Muscle of leg (tissue), 11 donors: ENCODE measurements around the gene SKIL. TPM values are rescaled to one million over a fixed set of nuclear protein-coding genes. Genes with fewer than 3 reads are reported as not detected.

Source experiments
- DNase-seq: peaks from one replicate; pipeline ENCODE4 v3.0.0; 2013
- H3K27ac ChIP-seq: one replicate; pipeline ENCODE4 v1.5.1; 2013; ENCODE audit warnings: mild to moderate bottlenecking, low read length, control low read depth
- H3K27me3 ChIP-seq: one replicate; pipeline ENCODE4 v1.6.1; 2013; ENCODE audit warnings: low read length; ENCODE audit not compliant: control insufficient read depth, insufficient read depth
- H3K36me3 ChIP-seq: one replicate; pipeline ENCODE4 v1.6.1; 2013; ENCODE audit warnings: low read length; ENCODE audit not compliant: control insufficient read depth, insufficient read depth
- H3K4me1 ChIP-seq: one replicate; pipeline ENCODE4 v1.6.1; 2013; ENCODE audit warnings: low read length; ENCODE audit not compliant: control insufficient read depth, insufficient read depth
- H3K4me3 ChIP-seq: one replicate; pipeline ENCODE4 v1.5.1; 2013; ENCODE audit warnings: low read length, control low read depth
- H3K9me3 ChIP-seq: replicated peaks from 2 replicates; pipeline ENCODE4 v1.6.1; 2013; ENCODE audit warnings: low read depth, low read length; ENCODE audit not compliant: control insufficient read depth
- WGBS: methylation state at CpG from one replicate; pipeline ENCODE4 v1.1.5; 2013; ENCODE audit warnings: missing lambda C conversion rate; ENCODE audit not compliant: insufficient coverage; 5-methylcytosine and 5-hydroxymethylcytosine counted together
- polyA plus RNA-seq, 8 donors: library from polyadenylated mRNA; unstranded; fragments of 120-200 nt; gene quantifications; one replicate each; pipeline versions ENCODE4 v1.2.1 to v1.2.3, GENCODE V29; 2013; ENCODE audit warnings: inconsistent platforms in 1 of 8, low replicate concordance in 1 of 8; ENCODE audit not compliant: insufficient read length in 8 of 8, insufficient read depth in 1 of 8
- total RNA-seq: library from RNA; stranded (reverse); fragments of 120-200 nt; gene quantifications from one replicate; pipeline ENCODE4 v1.2.4, GENCODE V29; 2013

Gene SKIL
- total and polyA plus RNA-seq, 9 donors = 15.3 to 41.6 (median 20.9) TPM

- WGBS = 100% methylated on average over 3 of the region's 12 CpGs
- no peak for DNase-seq
Observed at GRCh38 chr3:170346481-170347392, 10.8 kb upstream of the SKIL start.

GRCh38 chr3:170350515-170351413 is 6.8 kb upstream of the SKIL start:
- no peak overlapping the region for H3K27ac ChIP-seq
- peak; percentile 62 for DNase-seq

More at GRCh38 chr3:170346481-170347392, 10.8 kb upstream of the SKIL start:
- Histone ChIP-seq H3K9me3 (no peaks in the 10 kb centered on the region), H3K4me3 (no peak overlapping the region), H3K27me3 (no peaks in the 10 kb centered on the region), H3K27ac (no peak overlapping the region), H3K4me1 (peaks cover 2% of the 10 kb centered on the region), H3K36me3 (no peaks in the 10 kb centered on the region)

GRCh38 chr3:170352936-170353335 is 4.6 kb upstream of the SKIL start:
- no peaks in the 10 kb centered on the region for H3K27me3 ChIP-seq
- H3K4me1 ChIP-seq = peaks cover 15% of the 10 kb centered on the region
- no peak for DNase-seq
- H3K27ac ChIP-seq = no peak overlapping the region
- WGBS = 80% methylated on average over 2 of the region's 7 CpGs
- H3K9me3 ChIP-seq = no peaks in the 10 kb centered on the region
- no peaks in the 10 kb centered on the region for H3K36me3 ChIP-seq
- H3K4me3 ChIP-seq = no peak overlapping the region

More at GRCh38 chr3:170350515-170351413, 6.8 kb upstream of the SKIL start:
- H3K4me3 ChIP-seq = no peak overlapping the region
- H3K27me3 ChIP-seq = no peaks in the 10 kb centered on the region
- 55% methylated on average over 6 of the region's 8 CpGs for WGBS
- no peaks in the 10 kb centered on the region for H3K36me3 ChIP-seq
- peaks cover 8% of the 10 kb centered on the region for H3K4me1 ChIP-seq
- no peaks in the 10 kb centered on the region for H3K9me3 ChIP-seq

- no peaks in the 10 kb centered on the region for H3K27me3 ChIP-seq
- no peaks in the 10 kb centered on the region for H3K9me3 ChIP-seq
- no peak for DNase-seq
- H3K4me1 ChIP-seq = peaks cover 15% of the 10 kb centered on the region
- H3K4me3 ChIP-seq = no peak overlapping the region
- no peak overlapping the region for H3K27ac ChIP-seq
- H3K36me3 ChIP-seq = no peaks in the 10 kb centered on the region
Observed at GRCh38 chr3:170353485-170353884, 4.0 kb upstream of the SKIL start.

- no peak for DNase-seq
- no peak overlapping the region for H3K4me3 ChIP-seq
- WGBS = no CpG with 5 or more reads among the region's 4 CpGs
- no peaks in the 10 kb centered on the region for H3K36me3 ChIP-seq
- no peaks in the 10 kb centered on the region for H3K9me3 ChIP-seq
- H3K27me3 ChIP-seq = no peaks in the 10 kb centered on the region
- H3K27ac ChIP-seq = no peak overlapping the region
- H3K4me1 ChIP-seq = peaks cover 15% of the 10 kb centered on the region
Observed at GRCh38 chr3:170354760-170355159, 2.8 kb upstream of the SKIL start.

- WGBS = under 1% methylated on average over 10 of the region's 22 CpGs
Observed at GRCh38 chr3:170355738-170356595, 1.5 kb upstream of the SKIL start.

GRCh38 chr3:170356596-170357175 is 829 bp upstream of the SKIL start:
- Histone ChIP-seq H3K9me3 (no peaks in the 10 kb centered on the region), H3K27me3 (no peaks in the 10 kb centered on the region), H3K27ac (peak overlapping the region; percentile 99), H3K4me1 (peaks cover 18% of the 10 kb centered on the region), H3K36me3 (peaks cover 10% of the 10 kb centered on the region), H3K4me3 (peak overlapping the region; percentile 52)
- peak; percentile 94 for DNase-seq
- under 1% methylated on average over 50 of the region's 60 CpGs for WGBS

More at GRCh38 chr3:170355738-170356595, 1.5 kb upstream of the SKIL start:
- H3K4me3 ChIP-seq = peak overlapping the region; percentile 52
- H3K36me3 ChIP-seq = peaks cover 8% of the 10 kb centered on the region
- no peaks in the 10 kb centered on the region for H3K27me3 ChIP-seq
- H3K9me3 ChIP-seq = no peaks in the 10 kb centered on the region
- DNase-seq = peak; percentile 91
- peaks cover 17% of the 10 kb centered on the region for H3K4me1 ChIP-seq
- peak overlapping the region; percentile 99 for H3K27ac ChIP-seq

- peaks cover 10% of the 10 kb centered on the region for H3K36me3 ChIP-seq
- H3K4me3 ChIP-seq = peak overlapping the region; percentile 89
- peaks cover 19% of the 10 kb centered on the region for H3K4me1 ChIP-seq
- WGBS = 0% methylated on average over 19 of the region's 44 CpGs
- H3K27ac ChIP-seq = peak overlapping the region; percentile 97
- no peaks in the 10 kb centered on the region for H3K27me3 ChIP-seq
- peak; percentile 82 for DNase-seq
- no peaks in the 10 kb centered on the region for H3K9me3 ChIP-seq
Observed at GRCh38 chr3:170358042-170359010, 811 bp downstream of the SKIL start.
